Measurements from ENCODE around the gene SDF4.
"Not testable (repeated sequence)": the region's sequence is repeated elsewhere in the genome, so short reads cannot be mapped to it uniquely, and the experiment has no call there.

The SDF4 gene

DNA sequence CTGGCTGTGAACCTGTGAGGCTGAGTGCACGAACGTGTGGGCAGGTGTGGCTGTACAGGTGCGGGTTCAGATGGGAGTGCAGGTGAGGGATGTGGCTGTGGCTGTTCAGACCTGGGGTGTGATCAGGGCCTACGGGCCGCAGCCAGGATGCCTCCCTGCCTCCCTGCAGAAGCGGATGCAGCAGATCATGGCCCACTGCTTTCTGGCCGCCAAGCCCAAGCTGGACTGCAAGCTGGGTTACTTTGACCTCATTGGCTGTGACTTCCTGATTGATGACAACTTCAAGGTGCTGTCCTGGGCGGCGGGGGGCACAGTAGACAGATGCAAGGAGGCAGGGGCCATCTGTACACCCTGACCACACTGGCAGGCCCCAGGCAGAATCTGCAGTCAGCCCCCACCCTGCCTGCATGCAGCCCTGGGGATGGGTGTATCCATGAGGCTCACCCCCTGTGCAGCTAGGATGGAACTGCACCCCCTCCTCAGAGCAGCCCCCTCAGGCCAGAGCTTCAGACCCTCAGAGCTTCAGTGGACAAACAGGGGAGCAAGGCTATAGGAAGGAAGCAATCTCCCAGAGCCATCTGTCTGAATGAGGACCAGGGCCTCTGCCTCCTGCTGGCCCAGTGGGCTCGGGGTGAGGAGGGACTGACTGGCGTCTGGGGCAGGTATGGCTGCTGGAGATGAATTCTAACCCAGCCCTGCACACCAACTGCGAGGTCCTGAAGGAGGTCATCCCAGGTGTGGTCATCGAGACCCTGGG lies 35.2 kb downstream of the SDF4 start:
- no peak for DNase-seq

DNA sequence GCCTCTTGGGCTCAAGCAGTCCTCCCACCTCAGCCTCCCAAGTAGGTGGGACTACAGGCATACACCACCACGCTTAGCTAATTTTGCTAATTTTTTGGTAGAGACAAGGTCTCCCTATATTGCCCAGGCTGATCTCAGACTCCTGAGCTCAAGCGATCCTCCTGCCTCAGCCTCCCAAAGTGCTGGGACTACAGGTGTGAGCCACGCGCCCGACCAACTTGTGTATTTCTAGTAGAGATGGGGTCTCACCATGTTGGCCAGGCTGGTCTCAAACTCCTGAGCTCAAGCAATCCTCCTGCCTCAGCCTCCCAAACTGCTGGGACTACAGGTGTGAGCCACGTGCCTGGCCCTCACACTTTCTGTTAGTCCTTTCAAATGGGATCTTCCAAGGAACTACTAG lies 36.1 kb downstream of the SDF4 start:
- DNase-seq: not testable (repeated sequence)

DNA sequence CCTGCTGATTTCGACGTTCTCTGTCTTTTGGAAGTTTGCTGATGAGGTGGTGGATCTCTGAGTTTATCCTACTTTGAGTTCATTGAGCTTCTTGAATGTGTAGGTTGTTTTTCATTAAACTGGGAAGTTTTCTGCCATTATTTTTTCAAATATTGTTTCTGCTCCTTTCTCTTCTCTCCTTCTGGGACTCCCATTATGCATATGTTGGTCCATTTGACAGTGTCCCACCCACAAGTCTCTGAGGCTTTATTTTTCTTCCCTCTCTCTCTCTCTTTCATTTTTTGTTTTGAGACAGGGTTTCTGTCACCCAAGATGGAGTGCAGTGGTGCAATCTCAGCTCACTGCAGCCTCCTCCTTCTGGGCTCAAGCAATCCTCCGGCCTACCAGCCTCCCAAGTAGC lies 37.1 kb downstream of the SDF4 start:
- no peak for DNase-seq

DNA sequence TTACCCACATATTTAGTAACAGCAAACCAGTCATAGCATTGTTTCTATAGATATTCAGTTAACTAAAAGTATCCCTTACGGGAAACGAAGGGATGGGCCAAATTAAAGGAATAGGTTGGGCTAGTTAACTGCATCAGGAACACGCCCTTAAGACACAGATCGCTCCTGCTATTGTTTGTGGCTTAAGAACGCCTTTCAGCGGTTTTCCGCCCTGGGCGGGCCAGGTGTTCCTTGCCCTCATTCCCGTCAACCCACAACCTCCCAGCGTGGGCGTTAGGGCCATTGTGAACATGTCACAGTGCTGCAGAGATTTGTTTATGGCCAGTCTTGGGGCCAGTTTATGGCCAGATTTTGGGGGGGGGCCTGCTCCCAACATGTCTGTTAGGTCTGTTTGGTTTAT lies 40.1 kb downstream of the SDF4 start:
- DNase-seq: no peak

DNA sequence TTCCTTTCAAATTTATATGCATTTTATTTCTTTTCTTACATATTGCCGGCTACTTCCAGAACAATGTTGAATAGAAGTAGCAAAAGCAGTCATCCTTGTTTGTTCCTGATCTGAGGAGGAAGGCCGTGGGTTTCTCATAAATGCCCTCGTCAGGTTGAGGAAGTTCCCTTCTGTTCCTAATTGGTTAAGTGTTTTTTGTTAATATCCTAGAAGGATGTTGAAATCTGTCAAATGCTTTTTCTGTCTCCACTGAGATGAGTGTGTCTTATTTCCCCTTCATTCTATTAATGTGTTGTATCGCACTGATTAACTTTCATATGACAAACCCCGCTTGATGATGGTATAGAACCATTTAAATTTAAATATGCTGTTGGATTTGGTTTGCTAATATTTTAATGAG lies 42.7 kb downstream of the SDF4 start:
- no peak for DNase-seq

DNA sequence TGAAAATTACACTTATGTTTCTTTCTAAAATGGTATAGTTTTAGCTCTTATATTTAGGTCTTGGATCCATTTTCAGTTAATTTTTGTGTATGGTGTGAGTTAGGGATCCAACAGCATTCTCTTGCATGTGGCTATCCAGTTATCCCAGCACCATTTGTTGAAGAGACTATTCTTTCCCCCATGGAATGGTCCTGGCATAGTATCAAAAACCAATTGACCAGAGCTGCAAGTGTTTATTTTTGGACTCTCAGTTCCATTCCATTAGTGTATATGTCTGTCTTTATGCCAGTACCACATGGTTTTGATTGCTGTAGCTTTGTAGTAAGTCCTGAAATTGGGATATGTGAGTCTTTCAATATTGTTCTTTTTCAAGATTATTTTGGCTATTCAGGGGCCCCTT lies 43.9 kb downstream of the SDF4 start:
- no peak for DNase-seq

DNA sequence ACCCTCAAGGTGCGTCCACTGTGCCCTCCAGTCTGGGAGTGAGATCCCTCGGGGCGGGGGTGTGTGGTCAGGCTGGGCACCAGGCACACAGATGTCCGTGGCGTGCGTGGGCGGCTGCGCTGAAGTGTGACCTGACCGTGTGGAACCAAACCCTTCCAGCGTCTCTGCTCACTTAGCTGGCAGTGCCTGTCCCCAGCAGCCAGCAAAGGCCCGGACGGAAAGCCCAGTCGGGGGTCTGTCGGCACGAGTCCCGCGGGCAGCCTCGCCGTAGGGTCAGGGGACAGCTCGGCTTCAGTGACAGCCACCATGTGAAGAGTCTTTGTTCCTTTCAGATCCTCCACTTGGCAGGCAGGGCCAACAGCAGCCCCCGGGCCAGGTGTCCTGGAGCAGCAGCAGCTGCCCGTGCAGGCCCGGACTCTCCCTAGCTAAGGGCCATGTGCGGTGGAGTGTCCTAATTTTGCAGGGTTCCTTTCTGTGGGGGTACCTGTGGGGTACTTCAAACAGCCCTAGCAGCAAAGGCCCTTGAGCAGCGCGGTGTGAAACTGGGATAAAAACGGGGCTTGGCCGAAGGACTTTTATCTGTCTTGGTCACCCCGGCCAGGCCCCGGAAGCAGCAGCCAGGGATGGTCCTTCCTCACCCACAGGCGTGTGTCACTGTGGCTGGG lies 46.6 kb downstream of the SDF4 start:
- DNase-seq: no peak

DNA sequence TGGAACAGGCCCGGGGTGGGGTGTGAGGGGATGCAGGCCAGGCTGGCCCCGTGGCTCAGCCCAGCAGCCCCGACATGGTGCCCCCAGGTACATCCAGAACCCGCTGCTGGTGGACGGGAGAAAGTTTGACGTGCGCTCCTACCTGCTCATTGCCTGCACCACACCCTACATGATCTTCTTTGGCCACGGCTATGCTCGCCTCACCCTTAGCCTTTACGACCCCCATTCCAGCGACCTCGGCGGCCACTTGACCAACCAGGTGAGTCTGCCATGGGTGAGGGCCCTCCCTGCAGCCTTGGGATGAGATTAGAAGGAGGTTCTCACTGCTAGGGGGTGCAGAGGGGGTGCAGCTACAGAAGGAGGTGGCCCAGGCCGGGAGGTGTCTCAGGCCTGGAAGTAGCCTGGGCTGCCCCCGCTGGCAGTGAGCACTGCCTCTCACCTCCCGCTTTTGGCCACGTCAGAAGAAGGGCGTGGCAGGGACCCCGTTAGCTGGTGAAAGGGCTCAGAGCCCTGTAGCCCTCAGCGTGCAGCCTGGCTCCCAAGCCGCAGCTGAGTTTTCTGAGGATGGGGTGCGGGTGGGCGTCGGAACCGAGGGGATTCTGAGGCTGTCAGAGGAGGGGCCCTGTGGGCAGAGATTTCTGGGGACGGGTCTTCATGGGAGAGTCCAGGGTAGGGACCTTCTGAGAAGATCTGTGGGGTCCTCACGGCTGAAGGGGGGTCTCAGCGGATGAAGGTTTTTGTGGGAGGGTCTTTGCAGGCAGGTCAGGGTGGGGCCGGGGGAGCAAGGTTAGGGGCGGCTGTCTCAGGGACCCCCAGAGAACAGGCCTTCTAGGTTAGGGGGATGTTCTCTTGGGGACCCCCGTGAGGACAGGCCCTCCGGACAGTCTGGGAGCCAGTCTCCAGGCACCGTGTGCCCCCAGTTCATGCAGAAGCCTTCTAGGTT lies 47.7 kb downstream of the SDF4 start:
- no peak for DNase-seq

DNA sequence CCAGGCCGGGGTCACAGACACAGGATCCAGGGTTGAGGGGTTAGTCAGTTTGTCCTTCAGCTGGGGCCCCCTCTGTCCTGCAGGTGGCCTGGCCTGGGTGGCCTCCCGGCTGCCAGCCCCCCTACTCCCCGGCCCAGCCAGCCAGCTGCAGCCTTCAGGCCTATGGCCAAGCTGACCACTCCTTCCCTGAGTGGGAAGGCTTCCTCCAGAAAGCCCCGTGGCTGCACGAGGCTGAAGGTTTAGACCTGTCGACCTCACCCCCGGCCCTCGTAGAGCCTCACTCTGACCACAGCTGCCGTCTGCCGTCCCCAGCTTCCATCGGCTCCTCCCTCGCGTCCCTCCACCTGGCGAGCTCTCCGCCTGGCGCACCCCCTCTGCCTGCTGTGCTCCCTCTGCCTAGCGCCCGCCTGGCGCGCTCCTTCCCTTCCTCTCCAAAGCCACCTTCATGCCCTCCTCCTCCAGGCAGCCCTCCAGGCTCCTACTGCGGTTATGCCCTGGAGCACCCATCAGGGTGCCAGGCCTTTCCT lies 48.5 kb downstream of the SDF4 start:
- DNase-seq: no peak

DNA sequence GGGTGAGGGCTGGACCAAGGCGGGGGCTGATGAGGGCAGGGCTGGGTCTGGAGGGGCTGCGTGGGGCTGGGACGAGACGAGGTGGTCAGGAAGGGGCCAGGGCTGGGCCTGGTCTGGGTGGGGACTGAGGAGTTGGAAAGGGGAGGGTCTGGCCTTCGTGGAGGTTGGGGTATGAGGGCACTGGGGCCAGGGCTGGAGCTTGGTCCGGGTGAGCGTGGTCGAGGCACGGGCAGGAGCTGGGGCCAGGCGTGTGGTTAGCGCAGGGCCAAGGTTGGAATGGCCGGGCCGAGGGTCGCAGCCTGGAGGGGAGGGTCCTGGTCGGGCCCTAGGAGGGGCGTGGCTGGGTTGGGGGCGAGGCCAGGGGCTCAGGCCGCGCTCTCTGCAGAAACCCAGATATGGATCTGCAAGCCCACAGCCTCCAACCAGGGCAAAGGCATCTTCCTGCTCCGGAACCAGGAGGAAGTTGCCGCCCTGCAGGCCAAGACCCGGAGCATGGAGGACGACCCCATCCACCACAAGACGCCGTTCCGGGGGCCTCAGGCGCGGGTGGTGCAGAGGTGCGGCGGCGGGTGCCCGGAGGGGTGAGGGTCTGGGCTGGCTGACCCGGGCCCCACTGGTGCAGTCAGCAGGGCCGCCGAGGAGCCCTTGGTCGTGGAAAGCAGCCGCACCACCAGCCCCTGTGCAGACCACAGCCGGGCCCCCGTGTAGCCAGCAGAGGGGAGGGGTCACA lies 49.1 kb downstream of the SDF4 start:
- DNase-seq: no peak

DNA sequence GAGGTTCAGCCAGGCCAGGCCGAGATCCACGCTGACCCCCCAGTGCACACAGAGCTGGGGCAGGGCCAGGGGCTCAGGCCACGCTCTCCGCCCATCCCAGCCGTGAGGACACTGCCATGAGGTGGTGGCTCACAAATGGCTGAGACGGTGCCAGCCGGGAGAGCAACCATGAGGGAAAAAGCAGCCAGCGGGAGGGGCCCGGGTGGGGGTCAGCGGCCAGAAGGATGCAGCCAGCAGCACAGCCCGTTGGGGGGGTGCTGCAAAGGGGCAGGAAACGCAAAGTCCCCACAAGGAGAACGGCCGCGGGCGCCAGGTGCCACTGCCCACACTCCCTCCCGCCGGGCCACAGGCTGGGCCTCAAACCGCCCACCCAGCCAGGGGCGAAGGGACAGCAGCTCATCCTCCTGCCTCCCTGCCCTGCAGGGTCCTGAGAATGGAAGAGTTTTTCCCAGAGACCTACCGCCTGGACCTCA lies 49.8 kb downstream of the SDF4 start:
- no peak for DNase-seq

DNA sequence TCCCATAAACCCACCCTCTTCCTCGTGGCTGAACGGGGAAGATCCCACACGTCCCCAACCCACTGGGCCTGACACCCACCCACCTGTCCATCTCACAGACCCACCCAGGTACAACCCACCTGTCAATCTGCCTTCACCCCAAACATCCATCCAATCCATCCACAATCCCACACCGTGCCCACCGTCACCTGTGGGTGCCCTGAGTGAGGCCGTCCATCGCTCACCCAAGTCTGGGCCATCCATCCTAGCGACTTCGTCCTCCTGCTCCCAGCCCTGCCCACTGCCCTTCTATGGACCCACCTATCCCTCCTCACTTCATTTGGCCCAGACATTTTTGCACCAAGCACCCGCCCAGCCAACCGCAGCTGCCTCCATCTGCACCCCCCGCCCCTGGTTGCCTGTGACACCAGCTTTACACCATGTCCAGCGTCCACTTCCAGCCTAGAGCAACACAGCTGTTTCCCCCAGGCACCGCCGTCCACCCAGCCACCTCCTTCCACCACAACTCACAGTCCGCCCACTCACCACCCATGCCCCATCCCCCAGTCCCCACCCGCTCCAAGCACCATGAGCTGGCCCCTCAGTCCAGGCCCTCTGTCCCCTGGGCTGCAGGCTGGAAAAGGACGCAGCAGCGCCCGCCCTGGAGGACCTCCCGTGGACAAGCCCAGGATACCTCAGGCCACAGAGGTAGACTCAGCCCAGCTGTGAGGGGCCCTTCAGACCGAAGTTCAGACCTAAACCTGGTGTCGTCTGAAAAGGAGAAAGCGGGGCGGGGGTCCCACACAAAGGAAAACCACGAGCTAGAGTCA lies 50.5 kb downstream of the SDF4 start:
- no peak for DNase-seq

DNA sequence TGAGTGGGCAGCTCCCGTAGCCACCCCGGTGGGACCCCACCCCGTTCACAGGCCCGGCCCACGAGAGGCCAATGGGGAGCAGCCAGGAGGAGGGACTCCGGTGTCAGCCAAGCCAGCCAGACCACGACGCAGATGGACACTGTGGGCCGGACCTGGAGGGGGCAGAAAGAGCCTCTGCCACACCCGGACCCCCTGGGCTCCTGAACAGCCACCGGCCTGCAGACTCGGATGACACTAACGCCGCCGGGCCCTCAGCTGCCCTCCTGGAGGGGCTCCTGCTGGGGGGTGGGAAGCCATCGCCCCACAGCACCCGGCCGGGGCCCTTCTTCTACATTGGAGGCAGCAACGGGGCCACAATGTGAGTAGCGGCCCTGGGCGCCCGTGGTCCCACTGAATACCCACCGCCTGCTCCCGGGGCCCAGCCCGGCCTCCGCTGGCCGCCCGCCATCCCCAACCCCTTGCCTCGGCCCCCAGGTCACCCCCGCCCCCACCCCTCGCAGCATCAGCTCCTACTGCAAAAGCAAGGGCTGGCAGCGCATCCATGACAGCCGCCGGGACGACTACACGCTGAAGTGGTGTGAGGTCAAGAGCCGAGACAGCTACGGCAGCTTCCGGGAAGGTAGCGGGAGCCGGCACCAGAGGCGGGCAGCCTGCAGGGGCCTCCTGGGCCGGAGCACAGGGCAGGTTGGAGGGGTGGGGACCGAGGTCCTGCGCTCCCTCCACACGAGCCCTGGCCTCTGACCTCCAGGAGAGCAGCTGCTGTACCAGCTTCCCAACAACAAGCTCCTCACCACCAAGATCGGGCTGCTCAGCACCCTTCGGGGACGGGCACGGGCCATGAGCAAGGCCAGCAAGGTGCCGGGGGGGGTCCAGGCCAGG lies 51.6 kb downstream of the SDF4 start:
- no peak for DNase-seq

DNA sequence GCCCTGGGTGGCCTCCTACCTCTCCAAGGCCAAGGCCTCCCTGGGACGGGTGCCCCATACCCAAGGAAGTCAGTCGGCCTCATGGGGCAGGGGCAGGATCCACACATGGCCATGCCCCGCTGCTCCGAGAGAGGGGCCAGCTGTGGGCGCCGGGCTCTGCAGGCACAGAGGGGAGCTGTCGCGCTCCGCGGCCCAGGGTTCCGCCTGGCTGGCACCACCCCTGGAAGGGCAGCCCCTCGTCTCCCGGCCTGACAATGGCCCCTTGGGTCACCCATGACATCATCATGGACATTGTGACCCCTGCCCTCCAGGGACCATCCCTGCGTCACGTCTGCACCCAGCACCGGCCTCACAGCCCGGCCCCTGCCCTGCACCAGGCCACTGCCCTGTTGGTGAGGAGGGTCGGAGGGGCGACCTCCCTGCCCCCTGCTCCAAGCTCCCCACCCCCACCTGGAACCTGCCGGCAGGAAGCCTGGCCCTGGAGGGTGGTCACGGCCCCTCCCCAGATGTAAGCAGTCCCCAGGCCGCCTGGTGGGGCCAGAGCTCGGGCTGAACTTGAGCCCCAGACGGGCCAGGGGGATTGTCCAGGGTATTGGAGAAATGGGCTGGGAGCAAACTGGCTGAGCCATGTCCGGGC lies 52.3 kb downstream of the SDF4 start:
- DNase-seq: no peak

DNA sequence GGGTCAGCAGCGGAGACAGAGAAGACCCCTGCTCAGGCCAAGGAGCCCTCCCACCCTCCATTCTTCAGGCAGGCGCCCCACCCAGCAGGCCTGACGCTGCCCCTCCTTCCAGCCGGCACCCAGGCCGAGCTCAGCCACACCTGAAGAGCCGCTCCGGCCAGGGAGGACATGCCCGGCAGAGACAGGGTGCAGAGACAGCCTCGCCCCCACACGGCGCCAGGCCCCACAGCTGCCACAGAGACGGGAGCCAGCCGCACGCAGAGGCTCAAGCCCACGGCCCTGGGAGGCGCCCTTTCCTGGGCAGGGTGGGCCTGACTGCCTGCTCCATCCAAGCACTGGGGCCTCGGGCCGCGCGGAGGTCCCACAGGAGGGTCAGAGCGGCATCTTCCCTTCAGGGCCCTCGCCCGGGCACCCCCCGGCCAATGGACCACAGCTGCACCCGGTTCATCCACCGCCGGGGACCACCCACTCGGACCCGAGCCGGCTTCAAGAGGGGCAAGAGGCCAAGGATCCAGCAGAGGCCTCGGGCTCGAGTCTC lies 52.9 kb downstream of the SDF4 start:
- DNase-seq: no peak

DNA sequence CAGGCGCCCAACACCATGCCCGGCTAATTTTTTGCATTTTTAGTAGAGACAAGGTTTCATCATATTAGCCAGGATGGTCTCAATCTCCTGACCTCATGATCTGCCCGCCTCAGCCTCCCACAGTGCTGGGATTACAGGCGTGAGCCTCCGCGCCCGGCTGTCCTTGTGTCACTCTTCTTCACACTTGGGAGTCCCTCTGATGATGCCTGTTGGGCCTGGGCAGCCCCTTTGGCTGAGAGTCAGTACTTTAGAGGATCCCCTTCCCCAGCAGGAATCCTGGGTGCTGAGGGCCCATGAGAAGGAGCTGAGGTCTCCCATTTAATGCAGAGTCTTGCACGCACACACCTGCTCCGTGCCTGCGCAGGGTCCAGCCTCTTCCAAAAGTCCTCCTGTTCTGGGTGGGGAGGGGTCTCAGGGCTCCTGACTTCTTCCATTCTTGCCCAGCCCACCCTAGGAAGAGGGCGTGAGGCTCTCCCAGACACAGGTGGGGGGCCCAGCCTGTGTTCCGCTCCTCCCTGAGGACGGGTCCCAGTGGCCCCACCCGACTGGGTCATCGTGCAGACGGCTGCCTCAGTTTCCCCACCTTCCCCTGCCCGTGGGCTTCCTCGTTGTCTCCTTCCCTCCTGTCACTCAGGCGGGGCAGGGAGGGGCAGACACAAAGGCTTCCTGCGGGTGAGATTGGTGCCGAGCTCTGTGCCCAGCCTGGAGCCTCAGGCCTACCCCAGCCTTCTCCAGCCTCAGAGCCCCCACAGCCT lies 54.2 kb downstream of the SDF4 start:
- no peak for DNase-seq

DNA sequence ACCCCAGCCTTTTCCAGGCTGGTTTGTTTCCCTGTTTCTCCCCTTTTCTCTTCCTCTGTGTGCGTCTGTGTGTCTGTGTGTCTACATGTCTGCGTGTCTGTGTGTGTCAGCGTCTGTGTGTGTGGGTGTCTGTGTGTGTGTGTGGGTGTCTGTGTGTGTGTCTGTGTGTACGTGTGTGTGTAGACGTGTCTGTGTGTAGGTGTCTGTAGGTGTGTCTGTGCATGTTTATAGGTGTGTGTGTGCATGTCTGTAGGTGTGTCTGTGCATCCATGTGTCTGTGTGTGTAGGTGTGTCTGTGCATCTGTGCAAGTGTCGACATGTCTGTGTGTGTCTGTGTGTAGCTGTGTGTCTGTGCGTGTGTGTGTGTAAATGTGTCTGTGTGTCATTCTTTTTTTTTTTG lies 54.9 kb downstream of the SDF4 start:
- DNase-seq: no peak

DNA sequence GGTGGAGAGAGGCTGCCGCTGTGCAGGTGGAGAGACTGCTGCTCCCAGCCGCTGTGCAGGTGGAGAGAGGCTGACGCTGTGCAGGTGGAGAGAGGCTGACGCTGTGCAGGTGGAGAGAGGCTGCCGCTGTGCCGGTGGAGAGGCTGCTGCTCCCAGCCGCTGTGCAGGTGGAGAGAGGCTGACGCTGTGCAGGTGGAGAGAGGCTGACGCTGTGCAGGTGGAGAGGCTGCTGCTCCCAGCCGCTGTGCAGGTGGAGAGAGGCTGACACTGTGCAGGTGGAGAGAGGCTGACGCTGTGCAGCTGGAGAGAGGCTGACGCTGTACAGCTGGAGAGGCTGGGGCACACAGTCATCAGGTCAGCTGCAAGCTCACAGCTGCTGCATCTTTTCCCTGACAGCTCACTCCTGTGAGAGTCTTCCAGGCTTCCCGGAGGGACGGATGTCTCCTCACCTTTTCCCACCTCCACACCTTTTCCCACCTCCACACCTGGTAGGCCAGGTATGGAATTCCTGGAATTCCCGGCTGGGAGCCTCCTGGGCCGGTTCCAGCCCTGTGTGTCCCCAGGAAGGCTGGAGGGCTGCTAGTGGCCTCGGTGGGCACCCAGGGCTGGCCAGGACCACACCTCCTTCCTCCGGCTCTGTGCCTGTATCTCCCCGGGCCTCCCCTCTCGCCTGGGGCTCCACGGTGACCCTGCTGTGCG lies 55.6 kb downstream of the SDF4 start:
- DNase-seq: not testable (repeated sequence)

Measured in activated naive CD4-positive, alpha-beta T cell treated with Interleukin-2 at 50 U/mL for 16 hours (primary cell).